IMR-90 (cell line): ENCODE measurements around the gene FKBP4. TPM values are rescaled to one million over a fixed set of nuclear protein-coding genes. Genes with fewer than 3 reads are reported as not detected.

Experiments
- ATAC-seq: fragments of 200-7000 bp; cut with Tn5 transposase; 2 replicates; pipeline ENCODE4 v1.9.1; 2020; ENCODE audit warnings: low read depth, mild to moderate bottlenecking, moderate library complexity
- BruUV-seq: library from RNA; stranded (reverse); fragments of 400-500 nt; replicated peaks from 2 replicates; lab custom pipeline; 2021; lab: Mats Ljungman, UMichigan
- CTCF ChIA-PET: fragments of 300-600 bp; formaldehyde crosslinking; extraction: SDS; loops from one replicate; lab custom pipeline; 2021; ENCODE audit warnings: antibody characterized with exemption; lab: Yijun Ruan, JAX
- POLR2A ChIA-PET: fragments of 300-600 bp; sonication (Branson Sonifier 250); formaldehyde crosslinking; loops from one replicate; lab custom pipeline; 2022; ENCODE audit warnings: antibody characterized with exemption; ENCODE audit not compliant: unreplicated experiment; lab: Charles Lee
- DNase-seq: peaks from one replicate; pipeline ENCODE4 v3.0.0; 2013
- H2AFZ ChIP-seq: replicated peaks from 2 replicates; pipeline ENCODE3; 2013; ENCODE audit warnings: low read length, mild to moderate bottlenecking; ENCODE audit not compliant: poor library complexity
- H2AK5ac ChIP-seq: 2 replicates; pipeline ENCODE4 v1.6.1; 2013; ENCODE audit warnings: low read depth, low read length, inconsistent platforms
- H2AK9ac ChIP-seq: replicated peaks from 2 replicates; pipeline ENCODE3; 2013; ENCODE audit warnings: mild to moderate bottlenecking, low read depth, low read length, moderate library complexity; ENCODE audit not compliant: poor library complexity
- H2BK120ac ChIP-seq: 2 replicates; pipeline ENCODE4 v1.6.1; 2013; ENCODE audit warnings: low read depth, low read length, inconsistent platforms
- H2BK15ac ChIP-seq: 3 replicates; pipeline ENCODE4 v1.6.1; 2013; ENCODE audit warnings: low read depth, low read length, inconsistent platforms
- H2BK20ac ChIP-seq: 2 replicates; pipeline ENCODE4 v1.6.1; 2013; ENCODE audit warnings: low read depth, mild to moderate bottlenecking, inconsistent platforms, low read length, moderate library complexity
- H2BK5ac ChIP-seq: 2 replicates; pipeline ENCODE4 v1.6.1; 2013; ENCODE audit warnings: mild to moderate bottlenecking, low read depth, low read length, inconsistent platforms; ENCODE audit not compliant: poor library complexity, severe bottlenecking
- H3K14ac ChIP-seq: replicated peaks from 2 replicates; pipeline ENCODE4 v1.6.1; 2013; ENCODE audit warnings: low read depth, low read length, inconsistent platforms
- H3K18ac ChIP-seq: 2 replicates; pipeline ENCODE4 v1.6.1; 2013; ENCODE audit warnings: low read depth, low read length, control low read depth
- H3K23ac ChIP-seq: 2 replicates; pipeline ENCODE4 v1.6.1; 2013; ENCODE audit warnings: low read depth, low read length, inconsistent platforms
- H3K27ac ChIP-seq: 2 replicates; pipeline ENCODE4 v1.5.1; 2013; ENCODE audit warnings: mild to moderate bottlenecking, control low read depth, low read length; ENCODE audit not compliant: insufficient read depth
- H3K27me3 ChIP-seq: 2 replicates; pipeline ENCODE4 v1.6.1; 2013; ENCODE audit warnings: low read length; ENCODE audit not compliant: control insufficient read depth, insufficient read depth
- H3K36me3 ChIP-seq: 2 replicates; pipeline ENCODE4 v1.6.1; 2013; ENCODE audit warnings: low read length, mixed read lengths; ENCODE audit not compliant: control insufficient read depth, insufficient read depth
- H3K4ac ChIP-seq: 2 replicates; pipeline ENCODE4 v1.6.1; 2013; ENCODE audit warnings: low read depth, low read length, inconsistent platforms
- H3K4me1 ChIP-seq: 2 replicates; pipeline ENCODE4 v1.6.1; 2013; ENCODE audit warnings: low read length, mixed read lengths; ENCODE audit not compliant: control insufficient read depth, insufficient read depth
- H3K4me2 ChIP-seq: 2 replicates; pipeline ENCODE4 v1.6.1; 2013; ENCODE audit warnings: low read depth, mild to moderate bottlenecking, control low read depth, low read length, moderate library complexity
- H3K4me3 ChIP-seq: 2 replicates; pipeline ENCODE4 v1.5.1; 2013; ENCODE audit warnings: low read depth, mild to moderate bottlenecking, control low read depth, low read length, moderate library complexity; ENCODE audit not compliant: insufficient read depth
- H3K56ac ChIP-seq: 2 replicates; pipeline ENCODE4 v1.6.1; 2013; ENCODE audit warnings: low read length, inconsistent platforms; ENCODE audit not compliant: insufficient read depth; ENCODE audit errors: extremely low read depth
- H3K79me1 ChIP-seq, 2 experiments: 2 replicates each; pipeline ENCODE4 v1.6.1; 2013; ENCODE audit warnings: low read length in 2 of 2, inconsistent platforms in 1 of 2, low read depth in 1 of 2
- H3K9ac ChIP-seq: 2 replicates; pipeline ENCODE4 v1.6.1; 2013; ENCODE audit warnings: low read depth, low read length, control low read depth
- H3K9me1 ChIP-seq: 2 replicates; pipeline ENCODE4 v1.6.1; 2013; ENCODE audit warnings: low read length, inconsistent platforms; ENCODE audit not compliant: insufficient read depth
- H3K9me3 ChIP-seq: 2 replicates; pipeline ENCODE4 v1.6.1; 2013; ENCODE audit warnings: low read length; ENCODE audit not compliant: control insufficient read depth, insufficient read depth
- H4K20me1 ChIP-seq: 2 replicates; pipeline ENCODE4 v1.6.1; 2013; ENCODE audit warnings: low read length, inconsistent platforms; ENCODE audit not compliant: insufficient read depth
- H4K5ac ChIP-seq: 2 replicates; pipeline ENCODE4 v1.6.1; 2013; ENCODE audit warnings: mild to moderate bottlenecking, low read depth, low read length, control low read depth
- H4K8ac ChIP-seq, 2 experiments: 2 replicates each; pipeline ENCODE4 v1.6.1; 2013; ENCODE audit warnings: low read depth in 2 of 2, low read length in 2 of 2, control low read depth in 1 of 2, inconsistent platforms in 1 of 2
- H4K91ac ChIP-seq: 2 replicates; pipeline ENCODE4 v1.6.1; 2013; ENCODE audit warnings: low read depth, low read length, inconsistent platforms; ENCODE audit not compliant: insufficient read depth
- BHLHE40 ChIP-seq: fragments of 150-350 bp; IDR thresholded peaks from 2 replicates; pipeline ENCODE4 v1.6.1; 2016; ENCODE audit warnings: mild to moderate bottlenecking, low read depth, low read length
- CEBPB ChIP-seq: IDR thresholded peaks from 2 replicates; pipeline ENCODE4 v1.6.1; 2012; ENCODE audit warnings: low read depth, low read length, improper control_type of control experiment
- CHD1 ChIP-seq: IDR thresholded peaks from 2 replicates; pipeline ENCODE4 v1.6.1; 2012; ENCODE audit warnings: low read depth, low read length, improper control_type of control experiment
- FOS ChIP-seq: fragments of 150-350 bp; IDR thresholded peaks from 2 replicates; pipeline ENCODE4 v1.6.1; 2016; ENCODE audit warnings: low read depth, low read length
- MAFK ChIP-seq: IDR thresholded peaks from 2 replicates; pipeline ENCODE4 v1.6.1; 2012; ENCODE audit warnings: low read depth, low read length, improper control_type of control experiment
- MAZ ChIP-seq: IDR thresholded peaks from 2 replicates; pipeline ENCODE4 v1.6.1; 2012; ENCODE audit warnings: low read depth, mild to moderate bottlenecking, low read length, improper control_type of control experiment, moderate library complexity, borderline replicate concordance
- MXI1 ChIP-seq: IDR thresholded peaks from 2 replicates; pipeline ENCODE4 v1.6.1; 2012; ENCODE audit warnings: low read depth, mild to moderate bottlenecking, low read length, moderate library complexity, borderline replicate concordance
- NFE2L2 ChIP-seq: fragments of 150-350 bp; IDR thresholded peaks from 2 replicates; pipeline ENCODE4 v1.6.1; 2016; ENCODE audit warnings: low read depth, mild to moderate bottlenecking, low read length
- POLR2A ChIP-seq: IDR thresholded peaks from 2 replicates; pipeline ENCODE4 v1.6.1; 2012; ENCODE audit warnings: mild to moderate bottlenecking, low read depth, low read length
- RAD21 ChIP-seq: IDR thresholded peaks from 2 replicates; pipeline ENCODE4 v1.6.1; 2012; ENCODE audit warnings: low read length, improper control_type of control experiment
- RCOR1 ChIP-seq: IDR thresholded peaks from 2 replicates; pipeline ENCODE4 v1.6.1; 2012; ENCODE audit warnings: mild to moderate bottlenecking, low read length, improper control_type of control experiment; ENCODE audit not compliant: insufficient replicate concordance
- RFX5 ChIP-seq: IDR thresholded peaks from 2 replicates; pipeline ENCODE4 v1.8.0; 2012; ENCODE audit warnings: low read depth, mild to moderate bottlenecking, low read length, moderate library complexity
- SMC3 ChIP-seq: fragments of 150-350 bp; IDR thresholded peaks from 2 replicates; pipeline ENCODE4 v1.6.1; 2016; ENCODE audit warnings: low read depth, mild to moderate bottlenecking, antibody characterized with exemption, low read length, moderate library complexity
- USF2 ChIP-seq: fragments of 150-350 bp; IDR thresholded peaks from 2 replicates; pipeline ENCODE4 v1.6.1; 2017; ENCODE audit warnings: mild to moderate bottlenecking, antibody characterized with exemption, low read length, low read depth
- WGBS, 2 experiments: methylation state at CpG; one replicate each; pipeline versions ENCODE4 v1.1.5 to v1.1.7; 2013; ENCODE audit warnings: missing lambda C conversion rate in 2 of 2; ENCODE audit not compliant: insufficient read length in 1 of 2; ENCODE audit errors: extremely low coverage in 2 of 2; 5-methylcytosine and 5-hydroxymethylcytosine counted together
- dilution Hi-C: fragments of 300-500 bp; cut with HindIII; formaldehyde crosslinking; loops from one replicate; pipeline ENCODE4 v1.14.3; 2018; ENCODE audit warnings: low sequenced_read_pairs; ENCODE audit not compliant: unreplicated experiment
- in situ Hi-C: fragments of 300-500 bp; cut with MboI; formaldehyde crosslinking; loops from 3 replicates; pipeline ENCODE4 v1.14.3; 2019; ENCODE audit warnings: low sequenced_read_pairs, inconsistent platforms, mixed read lengths
- intact Hi-C: fragments of 100-400 bp; cut with micrococcal nuclease; formaldehyde crosslinking; loops from 2 replicates; pipeline ENCODE4 v1.10.0; 2022
- polyA plus RNA-seq, 3 experiments: library from polyadenylated mRNA; depleted of rRNA; stranded (reverse); fragments of >200 nt; gene quantifications; 2 replicates each; pipeline ENCODE4 v1.2.3, GENCODE V29; 2012; ENCODE audit warnings: low replicate concordance in 1 of 3
- total RNA-seq: library from RNA; depleted of rRNA; stranded (reverse); fragments of >200 nt; gene quantifications from 2 replicates; pipeline ENCODE4 v1.2.3, GENCODE V29; 2012
- TF ChIP-seq, protein P1 (sequence below): conservative IDR thresholded peaks from 2 replicates; pipeline ENCODE4 v1.5.1; 2012; ENCODE audit warnings: mild to moderate bottlenecking, low read depth, low read length, improper control_type of control experiment

The FKBP4 gene
- total and polyA plus RNA-seq, 2 of the 4 experiments (the other 2 are of a cell fraction) = 35.7 to 36.0 TPM

DNA sequence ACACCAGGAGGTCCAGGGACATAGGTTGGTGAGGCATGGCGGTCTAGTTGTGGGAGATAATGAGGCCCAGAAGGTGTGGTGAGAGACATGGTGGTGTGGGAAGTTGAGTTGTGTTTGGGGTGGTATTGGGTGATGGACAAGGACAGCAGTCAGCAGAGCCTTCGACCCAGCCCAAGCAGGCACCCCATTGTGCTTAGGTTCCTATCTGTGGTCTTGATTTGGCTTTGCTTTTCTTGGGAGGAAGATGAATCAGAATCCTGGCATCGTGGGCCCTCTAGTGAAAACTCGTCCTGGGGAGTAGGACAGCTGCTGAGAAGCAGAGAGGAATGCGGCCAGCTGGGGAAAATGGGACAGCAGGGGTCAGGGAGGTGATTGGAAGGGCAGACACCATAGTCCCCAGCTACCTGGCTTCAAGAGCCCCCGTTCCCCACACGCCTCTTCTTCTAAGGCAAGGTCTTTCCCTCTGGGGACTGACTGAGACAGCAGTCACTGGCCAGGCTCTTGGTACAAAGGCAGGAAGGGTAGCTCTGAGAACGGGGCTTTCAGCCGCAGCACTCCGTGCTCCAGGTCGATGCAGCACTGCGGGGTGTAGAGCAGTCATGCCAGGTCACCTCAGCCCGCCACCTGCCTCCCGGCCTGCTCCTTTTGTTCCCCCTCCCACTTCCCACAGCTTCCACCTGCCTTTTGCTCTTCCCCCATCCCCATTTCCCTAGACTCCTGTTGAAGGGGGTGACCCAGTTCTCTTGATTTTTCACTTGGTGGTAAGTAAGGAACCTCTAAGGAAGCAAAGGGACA, 32.1 kb downstream of the FKBP4 start:
- Histone ChIP-seq H4K8ac (no peak overlapping the region), H3K36me3 (peaks cover 54% of the 10 kb centered on the region), H4K91ac (no peak overlapping the region), H4K5ac (no peak overlapping the region), H3K27me3 (no peaks in the 10 kb centered on the region), H3K9me3 (no peaks in the 10 kb centered on the region), H3K14ac (no peak overlapping the region), H2AK9ac (no peak overlapping the region), H3K9me1 (0 out of 2 replicates have a peak, but pooled peaks cover 2% of the 10 kb centered on the region), H2BK120ac (no peak overlapping the region), H2AK5ac (no peak overlapping the region), H3K56ac (no peak overlapping the region), H2BK15ac (no peak overlapping the region), H3K9ac (no peak overlapping the region), H3K27ac (no peak overlapping the region), H3K4ac (no peak overlapping the region), H2AFZ (no peak overlapping the region), H3K4me3 (no peak overlapping the region), H4K20me1 (no peaks in the 10 kb centered on the region), H2BK20ac (no peak overlapping the region), H3K4me2 (no peak overlapping the region), H3K79me1 (no peaks in the 10 kb centered on the region), H2BK5ac (no peak overlapping the region), H3K18ac (no peak overlapping the region), H3K23ac (no peak overlapping the region), H3K4me1 (no peaks in the 10 kb centered on the region)
- ATAC-seq = no peak
- ChIA-PET CTCF (interaction anchor here (0.6 kb wide), 1 partner anchor 274 kb away, joined by 4 read pairs; no protein-coding TSS in a partner anchor), POLR2A (no interaction called here)
- dilution Hi-C loops = no loop called here
- in situ Hi-C loops = no loop called here
- DNase-seq = no peak
- no TSS peak for BruUV-seq
- 75% methylated on average over 5 of the region's 14 CpGs; no CpG with 5 or more reads in 1 of the 2 experiments for WGBS, 2 experiments
- intact Hi-C loops = no loop called here
- TF ChIP-seq MAZ = no peak
- TF ChIP-seq RAD21 = no peak
- no peak for TF ChIP-seq FOS
- TF ChIP-seq, protein P1, sequence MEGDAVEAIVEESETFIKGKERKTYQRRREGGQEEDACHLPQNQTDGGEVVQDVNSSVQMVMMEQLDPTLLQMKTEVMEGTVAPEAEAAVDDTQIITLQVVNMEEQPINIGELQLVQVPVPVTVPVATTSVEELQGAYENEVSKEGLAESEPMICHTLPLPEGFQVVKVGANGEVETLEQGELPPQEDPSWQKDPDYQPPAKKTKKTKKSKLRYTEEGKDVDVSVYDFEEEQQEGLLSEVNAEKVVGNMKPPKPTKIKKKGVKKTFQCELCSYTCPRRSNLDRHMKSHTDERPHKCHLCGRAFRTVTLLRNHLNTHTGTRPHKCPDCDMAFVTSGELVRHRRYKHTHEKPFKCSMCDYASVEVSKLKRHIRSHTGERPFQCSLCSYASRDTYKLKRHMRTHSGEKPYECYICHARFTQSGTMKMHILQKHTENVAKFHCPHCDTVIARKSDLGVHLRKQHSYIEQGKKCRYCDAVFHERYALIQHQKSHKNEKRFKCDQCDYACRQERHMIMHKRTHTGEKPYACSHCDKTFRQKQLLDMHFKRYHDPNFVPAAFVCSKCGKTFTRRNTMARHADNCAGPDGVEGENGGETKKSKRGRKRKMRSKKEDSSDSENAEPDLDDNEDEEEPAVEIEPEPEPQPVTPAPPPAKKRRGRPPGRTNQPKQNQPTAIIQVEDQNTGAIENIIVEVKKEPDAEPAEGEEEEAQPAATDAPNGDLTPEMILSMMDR = no peak
- TF ChIP-seq SMC3 = no peak
- no peak for TF ChIP-seq RFX5
- no peak for TF ChIP-seq MXI1
- no peak for TF ChIP-seq MAFK
- TF ChIP-seq CEBPB = no peak
- TF ChIP-seq NFE2L2 = no peak
- TF ChIP-seq BHLHE40 = no peak
- TF ChIP-seq CHD1 = no peak
- no peak for TF ChIP-seq USF2
- TF ChIP-seq POLR2A = no peak
- no peak for TF ChIP-seq RCOR1
